Measurements from ENCODE around the gene APBB2. TPM values are rescaled to one million over a fixed set of nuclear protein-coding genes. Genes with fewer than 3 reads are reported as not detected.

The APBB2 gene
- polyA plus RNA-seq, 3 donors: 0.15 to 0.33 TPM; not detected in 1

GRCh38 chr4:41132055-41132683 lies 82.2 kb downstream of the APBB2 start:
- H3K27ac Mint-ChIP-seq: no peak overlapping the region
- no peaks in the 10 kb centered on the region for H4K20me1 ChIP-seq (ENCODE audit: insufficient read depth, low read length)
- no CpG with 5 or more reads among the region's 2 CpGs for WGBS (ENCODE audit: insufficient coverage)
- no peaks in the 10 kb centered on the region for H3K4me1 Mint-ChIP-seq
- no peaks in the 10 kb centered on the region for H3K27me3 ChIP-seq (ENCODE audit: control insufficient read depth in 2 of 2, insufficient read depth in 2 of 2, low read length in 2 of 2)
- no peak overlapping the region for H3K4me3 ChIP-seq (replicated peaks in 1 of 3; ENCODE audit: low read depth in 2 of 3, low read length in 3 of 3)
- no peaks in the 10 kb centered on the region for H3K79me2 ChIP-seq (ENCODE audit: insufficient read depth, low read length)
- no peaks in the 10 kb centered on the region for H3K4me1 ChIP-seq (ENCODE audit: control insufficient read depth in 1 of 2, insufficient read depth in 2 of 2, low read length in 2 of 2)
- no peaks in the 10 kb centered on the region for H3K36me3 ChIP-seq (replicated peaks in 1 of 2; ENCODE audit: control insufficient read depth in 1 of 2, insufficient read depth in 2 of 2, low read length in 2 of 2)
- DNase-seq: no peak
- H3K9ac ChIP-seq (ENCODE audit: insufficient read depth, low read length, poor library complexity, severe bottlenecking): no peak overlapping the region
- intact Hi-C loops (cut with micrococcal nuclease): no loop called here
- no peak overlapping the region for H3K27ac ChIP-seq (ENCODE audit: low read depth in 1 of 2, low read length in 2 of 2)
- H3K27me3 Mint-ChIP-seq (ENCODE audit: low read depth in 3 of 3): peaks cover 0 to 3% (median 0%) of the 10 kb centered on the region in 3 donors
- H3K4me2 ChIP-seq (replicated peaks; ENCODE audit: extremely low read depth, low read length, poor library complexity, severe bottlenecking): no peak overlapping the region
- H3K9me3 Mint-ChIP-seq: peaks cover 0 to 3% (median 0%) of the 10 kb centered on the region in 7 donors
- H2AFZ ChIP-seq (ENCODE audit: insufficient read depth, low read depth, low read length, poor library complexity, severe bottlenecking): no peak overlapping the region
- H3K4me3 Mint-ChIP-seq: no peak overlapping the region
- H3K36me3 Mint-ChIP-seq: no peaks in the 10 kb centered on the region
- no peaks in the 10 kb centered on the region for H3K9me3 ChIP-seq (replicated peaks in 1 of 2; ENCODE audit: control insufficient read depth in 1 of 2, insufficient read depth in 1 of 2, low read length in 2 of 2)
- no peak for TF ChIP-seq CTCF (IDR thresholded peaks at IDR 0.05)

- Histone ChIP-seq H3K4me3 (replicated peaks in 1 of 3; ENCODE audit: low read depth in 2 of 3, low read length in 3 of 3) (no peak overlapping the region), H3K9ac (ENCODE audit: insufficient read depth, low read length, poor library complexity, severe bottlenecking) (no peak overlapping the region), H3K4me1 (ENCODE audit: control insufficient read depth in 1 of 2, insufficient read depth in 2 of 2, low read length in 2 of 2) (no peaks in the 10 kb centered on the region), H2AFZ (ENCODE audit: insufficient read depth, low read depth, low read length, poor library complexity, severe bottlenecking) (no peak overlapping the region), H3K9me3 (replicated peaks in 1 of 2; ENCODE audit: control insufficient read depth in 1 of 2, insufficient read depth in 1 of 2, low read length in 2 of 2) (no peaks in the 10 kb centered on the region), H3K27ac (ENCODE audit: low read depth in 1 of 2, low read length in 2 of 2) (no peak overlapping the region), H3K79me2 (ENCODE audit: insufficient read depth, low read length) (no peaks in the 10 kb centered on the region), H4K20me1 (ENCODE audit: insufficient read depth, low read length) (no peaks in the 10 kb centered on the region), H3K4me2 (replicated peaks; ENCODE audit: extremely low read depth, low read length, poor library complexity, severe bottlenecking) (no peak overlapping the region), H3K36me3 (replicated peaks in 1 of 2; ENCODE audit: control insufficient read depth in 1 of 2, insufficient read depth in 2 of 2, low read length in 2 of 2) (no peaks in the 10 kb centered on the region), H3K27me3 (ENCODE audit: control insufficient read depth in 2 of 2, insufficient read depth in 2 of 2, low read length in 2 of 2) (no peaks in the 10 kb centered on the region)
- TF ChIP-seq CTCF (IDR thresholded peaks at IDR 0.05): no peak
- H3K36me3 Mint-ChIP-seq: no peaks in the 10 kb centered on the region
- H3K4me1 Mint-ChIP-seq: no peaks in the 10 kb centered on the region
- WGBS (ENCODE audit: insufficient coverage): 91% methylated on average over 4 of the region's 6 CpGs
- no peak overlapping the region for H3K27ac Mint-ChIP-seq
- intact Hi-C loops (cut with micrococcal nuclease): no loop called here
- H3K4me3 Mint-ChIP-seq: no peak overlapping the region
- no peak for DNase-seq
- H3K9me3 Mint-ChIP-seq: peaks cover 0 to 3% (median 0%) of the 10 kb centered on the region in 7 donors
- peaks cover 0 to 3% (median 2%) of the 10 kb centered on the region in 3 donors for H3K27me3 Mint-ChIP-seq (ENCODE audit: low read depth in 3 of 3)
Observed at GRCh38 chr4:41129936-41130440, 84.4 kb downstream of the APBB2 start.
